ENCODE results near the gene LRRC74B.

DNA sequence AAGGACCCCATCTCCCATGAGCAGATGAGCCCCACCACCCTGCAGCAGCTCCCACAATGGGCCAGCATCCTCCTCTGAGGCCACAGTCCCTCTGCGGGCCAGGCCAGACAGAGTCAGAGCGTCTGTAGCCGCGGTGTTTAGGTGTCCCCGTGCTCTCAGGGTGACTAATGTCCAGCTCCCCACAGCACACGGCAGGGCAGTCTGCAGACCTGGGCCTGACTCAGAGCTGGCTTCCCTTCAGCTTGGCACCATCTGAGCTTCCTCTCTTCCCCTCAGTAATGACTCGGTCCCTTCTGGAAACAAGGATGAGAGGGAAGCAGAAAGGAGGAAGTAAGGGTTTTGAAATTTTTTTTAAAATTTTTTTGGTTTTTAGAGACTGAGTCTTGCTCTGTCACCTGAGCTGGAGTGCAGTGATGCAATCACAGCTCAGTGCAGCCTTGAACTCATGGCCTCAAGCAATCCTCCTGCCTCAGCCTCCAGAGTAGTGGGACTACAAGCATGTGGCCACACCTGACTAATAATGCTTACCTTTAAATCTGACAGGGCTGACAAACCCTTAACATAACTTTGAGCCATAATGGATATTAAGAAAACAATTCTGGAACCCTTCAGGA is 28.5 kb downstream of the LRRC74B start:
- TF ChIP-seq REST (IDR thresholded peaks at IDR 0.05) = no peak
- TF ChIP-seq SREBF2 (IDR thresholded peaks at IDR 0.05) = no peak
- no peak for TF ChIP-seq ESRRA (IDR thresholded peaks at IDR 0.05; ENCODE audit: borderline replicate concordance, low read length)
- no peak for TF ChIP-seq POLR2A (IDR thresholded peaks at IDR 0.05; ENCODE audit: low read length)
- no peak for TF ChIP-seq JUNB (IDR thresholded peaks at IDR 0.05)
- TF ChIP-seq CHD4 (IDR thresholded peaks at IDR 0.05; ENCODE audit: borderline replicate concordance) = no peak
- TF ChIP-seq CTCF (IDR thresholded peaks at IDR 0.05) = no peak
- TF ChIP-seq PHF8 (IDR thresholded peaks at IDR 0.05; ENCODE audit: borderline replicate concordance, low read depth) = no peak
- no peak for TF ChIP-seq HDAC2 (IDR thresholded peaks at IDR 0.05)
